GM23248 (cell line): ENCODE measurements around the gene ZNF189.

Source experiments
- EZH2 ChIP-seq: fragments of 200-600 bp; sonication (generic); IDR thresholded peaks from 2 replicates; pipeline ENCODE4 v1.6.1; 2018; ENCODE audit warnings: antibody characterized with exemption, mild to moderate bottlenecking; ENCODE audit not compliant: insufficient read depth, poor library complexity, severe bottlenecking
- EZH2phosphoT487 ChIP-seq: fragments of 200-600 bp; sonication (generic); IDR thresholded peaks from 2 replicates; pipeline ENCODE4 v1.6.1; 2018; ENCODE audit warnings: antibody characterized with exemption, moderate library complexity, mild to moderate bottlenecking, low read depth; ENCODE audit not compliant: insufficient read depth

DNA sequence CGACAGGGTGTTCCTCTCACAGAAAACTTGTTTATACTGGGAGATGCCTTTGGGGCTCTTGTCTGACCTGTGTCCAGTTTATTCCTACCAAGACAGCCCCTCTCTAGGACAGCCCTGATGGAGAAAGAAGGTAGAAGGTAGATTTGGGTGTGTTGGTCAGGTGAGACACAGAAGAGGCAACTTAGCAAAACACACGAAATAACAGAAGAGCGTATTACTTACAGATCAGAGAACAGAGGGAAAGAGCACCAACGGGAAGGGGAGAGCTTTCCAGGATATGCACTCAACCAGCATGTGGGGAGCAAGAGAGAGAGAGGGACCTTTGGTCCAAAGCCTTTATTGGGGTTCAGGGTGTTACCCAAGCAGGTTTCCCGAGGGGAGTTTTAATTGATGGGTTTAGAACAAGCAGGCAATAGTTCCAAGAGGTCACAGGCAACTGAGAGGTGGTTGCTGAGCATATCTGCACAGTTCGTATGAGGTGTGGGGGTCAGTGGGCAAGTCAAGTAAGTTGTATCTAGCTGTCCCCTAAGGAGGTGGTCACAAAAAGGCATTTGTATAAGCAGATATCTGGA lies 45.7 kb upstream of the ZNF189 start:
- TF ChIP-seq EZH2, result no peak
- TF ChIP-seq EZH2phosphoT487, result no peak
